ENCODE results near the gene CREB3L2.

DNA sequence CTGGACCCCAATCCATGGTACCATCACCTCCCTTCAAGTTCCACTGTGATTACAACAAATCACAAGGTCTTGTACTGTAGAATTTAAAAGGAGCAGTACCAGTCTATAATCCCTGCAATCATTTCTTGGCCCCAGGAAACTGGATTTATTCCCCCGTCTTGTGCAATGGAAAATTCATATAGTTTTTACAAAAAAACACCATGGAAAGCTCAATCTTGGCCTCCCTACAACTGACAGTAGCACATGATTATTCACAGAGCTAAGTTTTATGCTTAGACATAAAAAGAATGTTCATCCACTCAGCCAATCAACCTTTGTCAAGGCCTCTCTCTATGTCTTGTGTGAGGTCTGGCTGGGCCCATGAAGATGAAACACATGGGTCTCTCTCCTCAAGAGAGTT is 165.3 kb downstream of the CREB3L2 start:
- TF ChIP-seq, protein P1, sequence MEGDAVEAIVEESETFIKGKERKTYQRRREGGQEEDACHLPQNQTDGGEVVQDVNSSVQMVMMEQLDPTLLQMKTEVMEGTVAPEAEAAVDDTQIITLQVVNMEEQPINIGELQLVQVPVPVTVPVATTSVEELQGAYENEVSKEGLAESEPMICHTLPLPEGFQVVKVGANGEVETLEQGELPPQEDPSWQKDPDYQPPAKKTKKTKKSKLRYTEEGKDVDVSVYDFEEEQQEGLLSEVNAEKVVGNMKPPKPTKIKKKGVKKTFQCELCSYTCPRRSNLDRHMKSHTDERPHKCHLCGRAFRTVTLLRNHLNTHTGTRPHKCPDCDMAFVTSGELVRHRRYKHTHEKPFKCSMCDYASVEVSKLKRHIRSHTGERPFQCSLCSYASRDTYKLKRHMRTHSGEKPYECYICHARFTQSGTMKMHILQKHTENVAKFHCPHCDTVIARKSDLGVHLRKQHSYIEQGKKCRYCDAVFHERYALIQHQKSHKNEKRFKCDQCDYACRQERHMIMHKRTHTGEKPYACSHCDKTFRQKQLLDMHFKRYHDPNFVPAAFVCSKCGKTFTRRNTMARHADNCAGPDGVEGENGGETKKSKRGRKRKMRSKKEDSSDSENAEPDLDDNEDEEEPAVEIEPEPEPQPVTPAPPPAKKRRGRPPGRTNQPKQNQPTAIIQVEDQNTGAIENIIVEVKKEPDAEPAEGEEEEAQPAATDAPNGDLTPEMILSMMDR (IDR thresholded peaks at IDR 0.05; ENCODE audit: insufficient read depth, low read length, poor library complexity, severe bottlenecking), result no peak
- no peak for TF ChIP-seq EZH2phosphoT487 (conservative IDR thresholded peaks at IDR 0.05; ENCODE audit: low read length)

Data from SU-DHL-6 (cell line).